ENCODE results near the gene PIEZO1.

DNA sequence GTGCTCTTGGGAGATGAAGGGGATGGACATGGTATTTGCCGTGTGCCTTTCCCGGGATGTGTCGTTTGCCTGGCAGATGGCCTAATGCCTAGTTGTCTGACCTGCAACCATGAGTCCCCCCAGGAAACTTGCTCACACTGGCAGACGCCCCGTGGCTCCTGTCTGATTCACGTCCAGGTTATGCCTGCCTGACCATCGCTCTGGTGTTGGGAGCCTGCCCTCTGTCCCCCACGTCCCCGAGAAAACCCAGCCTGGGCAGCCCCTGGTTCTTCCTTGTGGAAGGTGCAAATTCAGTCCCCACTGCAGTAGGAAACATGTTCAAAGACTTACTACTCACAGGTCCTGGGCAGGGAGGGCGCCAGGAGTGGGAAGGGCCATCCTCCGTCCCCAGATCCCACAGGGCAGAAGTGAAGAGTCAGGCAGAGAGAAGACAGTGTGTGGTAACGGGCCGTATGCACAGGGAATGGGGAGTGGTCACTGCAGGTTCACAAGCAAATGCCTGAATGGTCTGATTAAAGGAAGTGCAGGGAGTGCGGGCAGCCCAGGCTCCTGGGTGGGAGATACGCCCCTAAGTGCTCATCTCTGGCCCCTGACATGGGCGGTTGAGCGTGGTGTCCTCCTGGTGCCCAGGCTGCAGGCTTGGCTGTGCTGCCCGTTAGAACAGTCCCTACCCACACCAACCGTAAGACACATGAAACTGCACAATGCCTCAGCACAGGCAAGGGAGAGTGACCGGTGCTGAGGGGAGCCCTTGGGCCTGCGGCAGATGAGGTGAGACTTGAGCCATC is 94.5 kb downstream of the PIEZO1 start:
- TF ChIP-seq, protein P1, sequence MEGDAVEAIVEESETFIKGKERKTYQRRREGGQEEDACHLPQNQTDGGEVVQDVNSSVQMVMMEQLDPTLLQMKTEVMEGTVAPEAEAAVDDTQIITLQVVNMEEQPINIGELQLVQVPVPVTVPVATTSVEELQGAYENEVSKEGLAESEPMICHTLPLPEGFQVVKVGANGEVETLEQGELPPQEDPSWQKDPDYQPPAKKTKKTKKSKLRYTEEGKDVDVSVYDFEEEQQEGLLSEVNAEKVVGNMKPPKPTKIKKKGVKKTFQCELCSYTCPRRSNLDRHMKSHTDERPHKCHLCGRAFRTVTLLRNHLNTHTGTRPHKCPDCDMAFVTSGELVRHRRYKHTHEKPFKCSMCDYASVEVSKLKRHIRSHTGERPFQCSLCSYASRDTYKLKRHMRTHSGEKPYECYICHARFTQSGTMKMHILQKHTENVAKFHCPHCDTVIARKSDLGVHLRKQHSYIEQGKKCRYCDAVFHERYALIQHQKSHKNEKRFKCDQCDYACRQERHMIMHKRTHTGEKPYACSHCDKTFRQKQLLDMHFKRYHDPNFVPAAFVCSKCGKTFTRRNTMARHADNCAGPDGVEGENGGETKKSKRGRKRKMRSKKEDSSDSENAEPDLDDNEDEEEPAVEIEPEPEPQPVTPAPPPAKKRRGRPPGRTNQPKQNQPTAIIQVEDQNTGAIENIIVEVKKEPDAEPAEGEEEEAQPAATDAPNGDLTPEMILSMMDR (IDR thresholded peaks at IDR 0.05), result no peak
- TF ChIP-seq POLR2A (IDR thresholded peaks at IDR 0.05), result no peak

All from lower leg skin (tissue), 3 donors.